Activated naive CD8-positive, alpha-beta T cell treated with anti-CD3 and anti-CD28 coated beads, Interleukin-2, amount 10 ng/mL, durations not matched to agents 7 days and 5 days (primary cell): Measurements from ENCODE around the gene GRIK3. TPM values are rescaled to one million over a fixed set of nuclear protein-coding genes. Genes with fewer than 3 reads are reported as not detected.
"Not testable (repeated sequence)": the region's sequence is repeated elsewhere in the genome, so short reads cannot be mapped to it uniquely, and the experiment has no call there.

Source experiments
- ATAC-seq: fragments of 150-1000 bp; cut with Tn5 transposase; one replicate; pipeline ENCODE4 v1.10.0; 2021; ENCODE audit warnings: low read depth, moderate library complexity
- POLR2A ChIA-PET: fragments of 350-600 bp; sonication (Branson Sonifier 250); formaldehyde crosslinking; loops from one replicate; lab custom pipeline; 2021; ENCODE audit warnings: antibody characterized with exemption; lab: Charles Lee
- DNase-seq: peaks from one replicate; pipeline ENCODE4 v3.0.0; 2021
- H3K27ac Mint-ChIP-seq: one replicate; pipeline ENCODE4 v1.8.0; 2022; ENCODE audit warnings: mild to moderate bottlenecking, mixed read lengths
- H3K27me3 Mint-ChIP-seq: one replicate; pipeline ENCODE4 v1.8.0; 2022; ENCODE audit warnings: mild to moderate bottlenecking, moderate library complexity, mixed read lengths
- H3K36me3 Mint-ChIP-seq: one replicate; pipeline ENCODE4 v1.8.0; 2021; ENCODE audit warnings: mild to moderate bottlenecking, mixed read lengths
- H3K4me1 Mint-ChIP-seq: one replicate; pipeline ENCODE4 v1.8.0; 2021; ENCODE audit warnings: mixed read lengths
- H3K4me3 Mint-ChIP-seq: one replicate; pipeline ENCODE4 v1.8.0; 2022; ENCODE audit warnings: mild to moderate bottlenecking, moderate library complexity, mixed read lengths
- H3K9me3 Mint-ChIP-seq: one replicate; pipeline ENCODE4 v1.8.0; 2021; ENCODE audit warnings: mixed read lengths
- total RNA-seq, 2 experiments: library from RNA; stranded (reverse); gene quantifications; one replicate each; pipeline ENCODE4 v1.2.3, GENCODE V29; 2021

Gene GRIK3
- total RNA-seq, 2 experiments from 2014 or later, result not detected

DNA sequence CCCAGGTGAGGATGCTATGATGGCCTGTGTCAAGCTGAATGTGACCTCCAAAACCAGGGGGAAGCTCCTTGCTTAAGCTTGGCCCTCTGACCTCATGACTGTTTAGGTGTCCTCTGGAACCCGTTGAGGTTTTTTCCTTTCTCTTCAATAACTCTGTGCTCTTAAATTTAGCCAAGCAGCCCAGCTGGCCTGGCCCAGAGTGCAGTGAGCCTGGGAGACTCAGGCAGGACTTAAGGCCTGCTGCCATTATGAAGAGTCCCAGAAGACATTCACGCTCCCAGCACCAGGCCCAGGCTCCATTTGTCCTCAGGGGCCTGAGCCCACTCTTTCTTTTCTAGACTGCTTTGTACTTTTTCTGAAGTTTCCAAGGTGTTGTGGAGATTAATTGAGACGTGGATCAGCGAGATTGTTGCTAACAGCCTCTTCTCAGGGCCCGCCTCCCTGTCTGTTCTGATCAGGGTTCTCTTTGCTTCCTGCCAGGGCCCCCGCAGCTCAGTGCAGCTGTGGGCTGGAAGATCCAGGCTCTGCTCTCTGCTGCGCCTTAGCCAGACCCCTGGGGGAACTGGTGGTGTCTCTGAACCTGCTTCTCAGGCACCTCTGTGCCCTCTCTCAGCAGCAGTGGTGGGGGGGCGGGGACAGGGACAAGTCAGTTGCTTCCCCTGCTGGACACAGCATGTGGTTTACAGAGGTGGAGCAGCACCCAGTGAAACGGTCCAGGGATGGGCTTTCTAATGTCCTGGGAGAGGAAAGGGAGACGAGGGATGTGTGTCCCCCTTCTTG lies 124.2 kb downstream of the GRIK3 start:
- Mint-ChIP-seq H3K27ac (no peak overlapping the region), H3K36me3 (no peaks in the 10 kb centered on the region), H3K27me3 (peaks cover 6% of the 10 kb centered on the region), H3K4me3 (no peak overlapping the region), H3K4me1 (no peaks in the 10 kb centered on the region), H3K9me3 (no peaks in the 10 kb centered on the region)
- POLR2A ChIA-PET, result no interaction called here
- no peak for DNase-seq
- no peak for ATAC-seq

DNA sequence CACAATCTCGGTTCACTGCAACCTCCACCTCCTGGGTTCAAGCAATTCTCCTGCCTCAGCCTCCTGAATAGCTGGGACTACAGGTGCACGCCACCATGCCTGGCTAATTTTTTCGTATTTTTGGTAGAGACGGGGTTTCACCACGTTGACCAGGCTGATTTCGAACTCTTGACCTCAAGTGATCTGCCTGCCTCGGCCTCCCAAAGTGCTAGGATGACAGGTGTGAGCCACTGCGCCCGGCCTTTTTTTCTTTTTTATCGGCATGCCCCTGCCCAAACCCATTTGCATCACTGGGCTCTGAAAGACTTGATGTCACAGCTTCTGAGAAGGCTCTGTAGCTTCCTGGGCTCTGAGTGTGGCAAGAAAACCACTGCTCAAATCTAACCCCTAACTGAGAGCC lies 125.0 kb downstream of the GRIK3 start:
- DNase-seq, POLR2A ChIA-PET, H3K9me3 Mint-ChIP-seq, ATAC-seq, H3K4me3 Mint-ChIP-seq, H3K27ac Mint-ChIP-seq, H3K4me1 Mint-ChIP-seq, H3K27me3 Mint-ChIP-seq, H3K36me3 Mint-ChIP-seq: not testable (repeated sequence)

DNA sequence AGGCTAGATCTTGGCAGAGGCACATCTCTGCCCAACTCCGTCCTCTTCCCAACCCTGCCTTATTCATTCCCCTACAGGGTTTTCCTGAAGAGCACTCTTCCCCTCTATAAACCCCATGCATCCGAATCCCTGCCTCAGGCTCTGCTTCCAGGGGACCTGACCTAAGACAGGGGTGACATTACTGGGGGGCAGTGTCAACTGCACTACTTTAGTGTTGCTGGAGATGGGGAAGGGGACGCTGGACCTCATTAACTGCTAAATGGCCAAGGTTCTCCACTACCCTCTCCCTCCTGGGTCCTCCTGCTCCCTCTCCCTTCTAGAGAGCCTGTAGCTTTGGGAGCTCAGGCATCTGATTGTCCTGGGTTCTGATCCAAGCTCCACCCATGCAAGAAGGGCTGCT lies 126.2 kb downstream of the GRIK3 start:
- ATAC-seq (no peak), DNase-seq (no peak)
- Mint-ChIP-seq H3K4me3 (no peak overlapping the region), H3K27ac (no peak overlapping the region), H3K4me1 (no peaks in the 10 kb centered on the region), H3K36me3 (no peaks in the 10 kb centered on the region), H3K27me3 (peaks cover 7% of the 10 kb centered on the region), H3K9me3 (no peaks in the 10 kb centered on the region)
- POLR2A ChIA-PET, result no interaction called here

DNA sequence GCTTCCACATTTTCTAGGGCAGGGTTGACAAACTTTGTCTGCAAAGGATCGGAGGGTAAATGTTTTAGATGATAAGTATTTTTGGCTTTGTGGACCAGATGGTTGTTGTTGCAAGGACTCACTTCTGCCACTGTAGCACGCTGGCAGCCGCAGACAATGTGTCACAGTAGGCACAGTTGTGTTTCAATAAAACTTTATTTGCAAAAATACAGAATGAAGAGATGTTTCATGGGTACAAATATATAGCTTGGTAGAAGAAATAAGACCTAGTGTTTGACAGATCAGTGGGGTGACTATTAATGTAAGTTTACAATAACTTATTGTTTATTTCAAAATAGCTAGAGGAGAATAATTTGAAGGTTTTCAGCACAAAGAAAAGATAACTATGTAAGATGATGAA lies 127.8 kb downstream of the GRIK3 start:
- H3K36me3 Mint-ChIP-seq, result no peaks in the 10 kb centered on the region
- H3K4me1 Mint-ChIP-seq, result no peaks in the 10 kb centered on the region
- peaks cover 7% of the 10 kb centered on the region for H3K27me3 Mint-ChIP-seq
- no peak overlapping the region for H3K4me3 Mint-ChIP-seq
- ATAC-seq (no peak), DNase-seq (no peak)
- H3K9me3 Mint-ChIP-seq, result no peaks in the 10 kb centered on the region
- H3K27ac Mint-ChIP-seq, result no peak overlapping the region
- POLR2A ChIA-PET, result no interaction called here

DNA sequence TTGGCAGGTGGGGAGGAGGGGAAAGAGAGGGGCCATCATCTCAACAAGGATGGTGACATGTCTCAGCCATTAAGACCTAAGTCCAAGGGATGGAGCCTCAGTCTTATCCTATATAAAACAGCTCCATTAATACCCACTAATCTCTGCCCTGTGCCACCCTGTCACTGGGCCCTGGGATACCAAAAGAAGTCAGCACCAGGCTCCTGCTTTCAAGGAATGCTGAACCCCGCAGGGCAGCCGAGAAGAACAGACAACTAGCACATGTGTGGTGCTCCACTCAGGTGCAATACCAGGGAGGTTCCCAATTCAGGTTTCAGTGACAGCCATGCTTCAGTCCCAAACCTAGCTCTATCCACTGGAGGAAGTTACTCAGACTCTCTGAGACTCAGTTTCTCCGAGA lies 128.4 kb downstream of the GRIK3 start:
- Mint-ChIP-seq H3K27me3 (peaks cover 10% of the 10 kb centered on the region), H3K4me3 (no peak overlapping the region), H3K27ac (no peak overlapping the region), H3K9me3 (no peaks in the 10 kb centered on the region), H3K36me3 (no peaks in the 10 kb centered on the region), H3K4me1 (no peaks in the 10 kb centered on the region)
- DNase-seq (no peak), ATAC-seq (no peak)
- POLR2A ChIA-PET, result no interaction called here

DNA sequence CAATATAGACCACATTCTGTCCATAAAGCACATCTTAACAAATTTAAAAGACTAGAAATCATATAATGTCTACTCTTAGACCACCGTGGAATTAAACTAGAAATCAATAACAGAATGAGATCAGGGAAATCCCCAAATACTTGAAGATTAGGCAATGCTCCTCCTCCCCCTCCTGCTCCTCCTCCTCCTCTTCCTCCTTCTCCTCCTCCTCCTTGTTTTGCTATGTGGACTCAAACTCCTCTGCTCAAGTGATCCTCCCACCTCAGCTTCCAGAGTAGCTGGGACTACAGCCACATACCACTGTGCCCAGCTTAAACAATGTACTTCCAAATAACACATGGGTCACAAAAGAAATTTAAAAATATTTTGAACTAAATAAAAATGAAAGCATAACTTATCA lies 134.2 kb downstream of the GRIK3 start:
- H3K4me3 Mint-ChIP-seq, result no peak overlapping the region
- no peaks in the 10 kb centered on the region for H3K4me1 Mint-ChIP-seq
- POLR2A ChIA-PET, result no interaction called here
- H3K27me3 Mint-ChIP-seq, result peaks cover 8% of the 10 kb centered on the region
- no peak for ATAC-seq
- H3K36me3 Mint-ChIP-seq, result no peaks in the 10 kb centered on the region
- DNase-seq, result no peak
- no peaks in the 10 kb centered on the region for H3K9me3 Mint-ChIP-seq
- no peak overlapping the region for H3K27ac Mint-ChIP-seq

DNA sequence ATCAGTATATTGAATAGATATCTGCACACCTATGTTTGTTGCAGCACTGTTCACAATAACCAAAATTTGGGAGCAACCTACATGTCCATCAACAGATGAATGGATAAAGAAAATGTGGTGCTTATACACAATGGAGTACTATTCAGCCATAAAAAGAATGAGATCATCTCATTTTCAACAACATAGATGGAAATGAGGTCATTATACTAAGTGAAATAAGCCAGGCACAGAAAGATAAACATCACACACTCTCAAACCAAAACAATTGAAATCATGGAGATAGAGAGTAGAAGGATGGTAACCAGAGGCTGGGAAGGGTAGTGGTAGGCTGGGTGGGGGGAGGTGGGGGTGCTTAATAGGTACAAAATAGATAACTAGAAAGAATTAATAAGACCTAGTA lies 136.5 kb downstream of the GRIK3 start:
- POLR2A ChIA-PET, DNase-seq, H3K9me3 Mint-ChIP-seq, ATAC-seq, H3K27me3 Mint-ChIP-seq, H3K36me3 Mint-ChIP-seq, H3K4me3 Mint-ChIP-seq, H3K4me1 Mint-ChIP-seq, H3K27ac Mint-ChIP-seq: not testable (repeated sequence)

DNA sequence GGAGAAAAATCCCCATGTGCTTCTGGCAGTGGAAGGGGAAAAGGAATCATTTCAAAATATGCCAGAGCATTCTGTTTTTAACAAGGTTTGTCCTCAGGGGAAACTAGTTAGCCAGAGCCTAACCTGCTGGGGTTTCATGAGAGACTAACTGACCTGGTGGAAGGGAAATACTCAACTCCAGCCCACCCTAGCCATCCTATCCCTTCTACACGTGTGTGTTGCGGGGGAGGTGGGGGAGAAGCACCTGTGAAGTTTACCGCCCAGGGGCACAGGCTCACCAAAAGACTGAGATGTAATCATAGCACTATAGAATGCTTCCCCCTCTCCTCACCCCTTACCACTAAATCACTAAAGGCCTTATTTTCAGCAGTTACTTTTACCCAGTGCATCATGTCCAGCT lies 139.5 kb downstream of the GRIK3 start:
- Mint-ChIP-seq H3K4me3 (no peak overlapping the region), H3K4me1 (no peaks in the 10 kb centered on the region), H3K27ac (no peak overlapping the region), H3K36me3 (no peaks in the 10 kb centered on the region), H3K27me3 (no peaks in the 10 kb centered on the region), H3K9me3 (no peaks in the 10 kb centered on the region)
- DNase-seq (no peak), ATAC-seq (no peak)
- POLR2A ChIA-PET, result no interaction called here

DNA sequence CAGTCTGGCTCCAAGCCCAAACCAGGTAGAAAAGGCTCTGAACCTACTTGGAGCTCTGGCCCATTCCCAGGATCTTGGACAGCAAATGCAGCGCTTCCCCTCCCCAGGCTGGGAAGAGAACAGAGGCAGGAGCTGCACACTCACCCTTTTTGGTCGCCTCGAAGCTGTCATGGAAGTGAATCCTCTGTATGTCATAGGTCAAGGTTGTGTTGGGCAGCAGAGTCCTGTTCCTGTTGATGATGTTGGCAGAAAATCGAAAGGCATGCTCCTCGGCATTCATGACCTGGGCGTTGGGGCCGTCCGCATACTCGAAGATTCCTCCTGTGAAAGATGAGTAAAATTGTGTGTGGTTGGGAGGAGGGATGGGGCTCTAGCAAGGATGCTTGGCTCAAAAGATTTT lies 143.5 kb downstream of the GRIK3 start:
- H3K4me1 Mint-ChIP-seq, result no peaks in the 10 kb centered on the region
- no peaks in the 10 kb centered on the region for H3K9me3 Mint-ChIP-seq
- no peaks in the 10 kb centered on the region for H3K36me3 Mint-ChIP-seq
- no peak overlapping the region for H3K4me3 Mint-ChIP-seq
- no peak overlapping the region for H3K27ac Mint-ChIP-seq
- DNase-seq (no peak), ATAC-seq (no peak)
- no peaks in the 10 kb centered on the region for H3K27me3 Mint-ChIP-seq
- POLR2A ChIA-PET, result no interaction called here

DNA sequence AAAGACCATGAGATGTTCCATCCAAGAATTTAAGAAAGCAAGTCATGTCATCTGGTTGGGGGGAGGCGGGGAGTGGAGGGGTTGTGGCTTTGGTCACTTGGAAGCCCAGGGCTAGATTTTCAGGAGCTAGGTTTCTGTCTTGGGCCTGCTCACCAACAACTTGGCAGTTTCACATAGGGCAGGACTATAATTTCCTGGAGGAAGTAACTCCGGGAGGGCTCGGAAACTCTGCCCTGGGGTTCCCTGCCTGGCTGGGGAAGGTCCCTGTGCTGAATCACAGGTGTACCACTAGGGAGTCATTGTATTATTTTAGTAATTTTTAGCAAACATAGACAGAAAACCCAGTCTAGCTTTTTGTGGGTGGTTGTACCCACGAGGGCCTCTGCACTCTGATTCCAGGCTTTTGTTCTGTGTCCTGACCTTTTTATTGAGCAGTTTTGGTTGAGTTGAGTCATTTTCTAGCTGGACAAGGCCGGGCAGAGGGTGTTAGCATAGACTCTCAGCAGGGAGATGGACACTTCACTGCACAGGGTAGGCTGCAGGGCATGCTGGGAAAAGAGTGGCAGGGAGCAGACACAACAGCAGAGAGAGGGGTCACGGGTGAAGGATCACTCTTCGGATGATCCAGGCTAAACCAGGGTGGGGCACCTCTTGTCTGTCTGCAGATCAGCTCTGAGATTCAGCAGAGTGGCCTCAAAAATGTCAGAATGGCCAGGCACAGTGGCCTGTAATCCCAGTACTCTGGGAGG lies 144.7 kb downstream of the GRIK3 start:
- POLR2A ChIA-PET, result no interaction called here
- DNase-seq, result no peak
- H3K36me3 Mint-ChIP-seq, result no peaks in the 10 kb centered on the region

DNA sequence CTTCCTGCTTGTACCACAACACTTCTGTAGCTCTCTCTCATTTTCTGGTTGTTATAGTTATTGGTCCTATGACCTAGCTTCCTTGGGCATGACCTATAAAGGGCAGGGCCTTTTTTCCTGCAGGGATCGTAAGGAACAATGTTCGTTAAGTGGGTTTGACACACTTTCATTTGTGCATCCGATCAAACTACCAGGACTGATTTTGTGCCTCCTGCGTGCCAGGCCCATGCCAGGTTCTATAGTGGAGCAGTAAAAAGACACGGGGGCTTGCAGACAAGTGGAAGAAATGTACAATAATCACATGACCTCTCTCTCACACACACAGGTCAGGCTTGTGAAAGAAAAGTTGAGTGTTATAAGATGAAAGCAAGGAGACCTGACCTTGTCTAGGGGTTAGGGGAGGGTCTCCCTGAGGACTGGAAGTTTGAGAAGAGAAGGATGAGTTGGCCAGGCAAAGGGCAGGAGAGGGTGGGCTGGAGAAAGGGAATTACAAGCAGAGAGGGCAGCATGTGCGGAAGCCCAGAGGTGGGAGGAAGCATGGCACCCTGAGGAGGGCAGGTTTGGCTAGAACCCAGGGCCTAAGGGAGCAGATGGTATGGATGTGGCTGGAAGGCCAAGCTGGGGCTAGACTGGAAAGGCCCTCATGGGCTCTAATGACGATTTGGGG lies 145.4 kb downstream of the GRIK3 start:
- POLR2A ChIA-PET, result no interaction called here
- H3K9me3 Mint-ChIP-seq, result no peaks in the 10 kb centered on the region
- no peak for DNase-seq
- no peaks in the 10 kb centered on the region for H3K27me3 Mint-ChIP-seq
- no peak overlapping the region for H3K27ac Mint-ChIP-seq
- no peak overlapping the region for H3K4me3 Mint-ChIP-seq
- H3K36me3 Mint-ChIP-seq, result no peaks in the 10 kb centered on the region
- ATAC-seq, result no peak
- no peaks in the 10 kb centered on the region for H3K4me1 Mint-ChIP-seq

More for the DNA sequence above, 144.7 kb downstream of the GRIK3 start:
- ATAC-seq, result no peak
- H3K27me3 Mint-ChIP-seq, result no peaks in the 10 kb centered on the region
- H3K4me3 Mint-ChIP-seq, result no peak overlapping the region
- H3K9me3 Mint-ChIP-seq, result no peaks in the 10 kb centered on the region
- H3K4me1 Mint-ChIP-seq, result no peaks in the 10 kb centered on the region
- H3K27ac Mint-ChIP-seq, result no peak overlapping the region

DNA sequence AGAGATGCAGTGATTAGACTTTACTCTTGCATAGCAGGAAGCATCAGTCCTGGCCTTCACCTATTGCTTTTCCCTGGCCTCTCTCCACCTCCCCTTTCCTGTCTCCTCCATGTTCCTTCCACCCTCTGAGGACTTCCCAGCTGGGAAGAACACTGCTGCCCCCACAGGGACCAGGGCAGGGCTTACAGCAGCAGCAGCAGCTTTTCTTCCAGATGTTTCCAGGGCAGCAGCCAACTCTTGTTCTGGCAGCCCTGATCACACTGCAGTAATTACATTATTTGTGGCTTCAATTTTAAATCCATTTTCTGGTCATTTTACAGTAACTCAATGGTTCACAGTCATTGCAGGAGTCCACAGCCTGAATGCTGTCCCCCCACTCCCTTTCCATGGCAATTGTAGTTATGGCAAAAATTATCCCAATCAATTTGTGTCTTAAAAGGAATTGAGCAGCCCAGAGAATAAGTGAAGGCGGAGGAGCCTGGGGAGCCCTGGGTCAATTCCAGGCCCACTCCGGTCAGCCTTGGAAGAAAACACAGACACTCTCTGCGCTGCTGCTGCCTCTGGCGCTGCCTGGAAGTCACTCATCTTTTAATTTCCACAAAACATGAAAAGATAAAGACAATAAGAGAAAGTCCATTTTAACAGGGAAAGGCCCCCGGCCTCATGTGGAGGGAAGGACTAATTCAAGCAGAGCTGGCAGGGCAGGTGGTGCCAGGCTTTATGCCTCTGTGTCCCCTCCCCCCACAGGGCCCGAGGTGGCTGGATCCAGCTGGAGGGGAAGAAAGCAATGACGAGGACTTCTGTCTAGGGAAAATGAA lies 148.6 kb downstream of the GRIK3 start:
- POLR2A ChIA-PET, result no interaction called here
- no peak for DNase-seq

DNA sequence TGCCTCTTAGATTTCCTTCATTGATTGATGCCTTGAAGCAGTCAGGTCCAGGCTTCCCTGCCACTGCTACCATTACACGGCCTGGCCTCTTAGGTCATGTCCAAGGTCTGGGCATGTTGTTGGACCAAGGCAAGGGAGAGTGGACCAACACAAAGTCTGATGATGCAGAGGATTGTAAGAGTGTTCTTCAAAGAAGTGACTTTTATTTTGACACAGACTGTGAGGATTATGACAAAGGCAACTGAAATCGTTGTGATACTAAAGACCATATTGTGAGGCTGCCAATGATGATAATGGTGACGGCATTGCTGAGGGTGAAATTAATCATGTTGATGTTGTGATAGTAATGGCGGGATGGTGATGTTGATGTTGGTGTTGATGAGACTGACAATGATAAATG lies 149.5 kb downstream of the GRIK3 start:
- Mint-ChIP-seq H3K9me3 (no peaks in the 10 kb centered on the region), H3K4me3 (no peak overlapping the region), H3K27ac (no peak overlapping the region), H3K27me3 (peaks cover 1% of the 10 kb centered on the region), H3K36me3 (no peaks in the 10 kb centered on the region), H3K4me1 (no peaks in the 10 kb centered on the region)
- POLR2A ChIA-PET, result no interaction called here
- ATAC-seq (no peak), DNase-seq (no peak)

More for the DNA sequence above, 148.6 kb downstream of the GRIK3 start:
- no peak for ATAC-seq
- Mint-ChIP-seq H3K4me1 (no peaks in the 10 kb centered on the region), H3K27me3 (peaks cover 1% of the 10 kb centered on the region), H3K27ac (no peak overlapping the region), H3K36me3 (no peaks in the 10 kb centered on the region), H3K4me3 (no peak overlapping the region), H3K9me3 (no peaks in the 10 kb centered on the region)
